Measurements from ENCODE around the gene LTBP2. TPM values are rescaled to one million over a fixed set of nuclear protein-coding genes. Genes with fewer than 3 reads are reported as not detected.

Gene LTBP2
- polyA plus RNA-seq, 1 donor from 2014 or later, result 0.33 TPM

DNA sequence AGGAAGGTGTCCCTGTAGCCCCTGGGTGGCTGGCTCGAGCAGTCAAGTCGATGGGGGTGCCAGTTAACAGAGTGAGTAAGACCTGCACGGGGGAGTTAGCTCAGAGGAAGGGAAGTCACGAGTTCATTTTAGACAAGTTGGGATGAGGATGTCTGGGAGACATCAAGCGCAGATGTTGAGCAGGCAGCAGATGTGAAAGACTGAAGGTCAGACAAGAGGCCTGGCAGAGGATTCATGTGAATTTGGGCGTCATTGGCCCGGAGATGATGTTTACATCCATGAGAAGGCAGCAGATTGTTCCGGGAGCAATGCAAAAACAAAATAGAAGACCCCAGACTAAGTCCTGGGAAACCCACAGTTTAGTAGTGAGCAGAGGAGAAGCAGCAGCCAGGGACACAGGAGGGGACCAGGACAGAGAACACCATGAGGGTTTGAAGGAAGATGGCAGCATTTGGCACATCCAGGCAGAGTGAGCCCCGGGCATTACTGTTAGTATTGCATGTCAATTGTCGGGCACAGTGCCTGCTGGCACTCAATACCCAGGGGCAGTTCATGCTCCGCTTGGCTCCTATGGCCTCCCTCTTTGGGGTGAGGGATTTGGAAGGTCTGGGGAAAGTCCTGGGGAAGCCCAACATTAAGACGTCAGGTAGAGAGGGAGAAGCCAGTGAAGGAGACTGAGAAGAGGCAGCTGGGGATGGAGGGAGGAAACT is 15.1 kb downstream of the LTBP2 start:
- TF ChIP-seq MXI1 (conservative IDR thresholded peaks at IDR 0.05; ENCODE audit: poor library complexity, severe bottlenecking) (no peak), EZH2 (IDR thresholded peaks at IDR 0.05; ENCODE audit: borderline replicate concordance, insufficient read depth, low read length, poor library complexity, severe bottlenecking) (no peak), TAF1 (IDR thresholded peaks at IDR 0.05; ENCODE audit: low read depth) (no peak), EP300 (conservative IDR thresholded peaks at IDR 0.05; ENCODE audit: poor library complexity, severe bottlenecking) (no peak), POLR2AphosphoS5 (IDR thresholded peaks at IDR 0.05) (no peak), SMC3 (conservative IDR thresholded peaks at IDR 0.05; ENCODE audit: poor library complexity) (no peak), RAD21 (conservative IDR thresholded peaks at IDR 0.05) (no peak)
- TF ChIP-seq, protein P1, sequence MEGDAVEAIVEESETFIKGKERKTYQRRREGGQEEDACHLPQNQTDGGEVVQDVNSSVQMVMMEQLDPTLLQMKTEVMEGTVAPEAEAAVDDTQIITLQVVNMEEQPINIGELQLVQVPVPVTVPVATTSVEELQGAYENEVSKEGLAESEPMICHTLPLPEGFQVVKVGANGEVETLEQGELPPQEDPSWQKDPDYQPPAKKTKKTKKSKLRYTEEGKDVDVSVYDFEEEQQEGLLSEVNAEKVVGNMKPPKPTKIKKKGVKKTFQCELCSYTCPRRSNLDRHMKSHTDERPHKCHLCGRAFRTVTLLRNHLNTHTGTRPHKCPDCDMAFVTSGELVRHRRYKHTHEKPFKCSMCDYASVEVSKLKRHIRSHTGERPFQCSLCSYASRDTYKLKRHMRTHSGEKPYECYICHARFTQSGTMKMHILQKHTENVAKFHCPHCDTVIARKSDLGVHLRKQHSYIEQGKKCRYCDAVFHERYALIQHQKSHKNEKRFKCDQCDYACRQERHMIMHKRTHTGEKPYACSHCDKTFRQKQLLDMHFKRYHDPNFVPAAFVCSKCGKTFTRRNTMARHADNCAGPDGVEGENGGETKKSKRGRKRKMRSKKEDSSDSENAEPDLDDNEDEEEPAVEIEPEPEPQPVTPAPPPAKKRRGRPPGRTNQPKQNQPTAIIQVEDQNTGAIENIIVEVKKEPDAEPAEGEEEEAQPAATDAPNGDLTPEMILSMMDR (IDR thresholded peaks at IDR 0.05; ENCODE audit: poor library complexity, severe bottlenecking), result no peak
- TF ChIP-seq, protein P2, sequence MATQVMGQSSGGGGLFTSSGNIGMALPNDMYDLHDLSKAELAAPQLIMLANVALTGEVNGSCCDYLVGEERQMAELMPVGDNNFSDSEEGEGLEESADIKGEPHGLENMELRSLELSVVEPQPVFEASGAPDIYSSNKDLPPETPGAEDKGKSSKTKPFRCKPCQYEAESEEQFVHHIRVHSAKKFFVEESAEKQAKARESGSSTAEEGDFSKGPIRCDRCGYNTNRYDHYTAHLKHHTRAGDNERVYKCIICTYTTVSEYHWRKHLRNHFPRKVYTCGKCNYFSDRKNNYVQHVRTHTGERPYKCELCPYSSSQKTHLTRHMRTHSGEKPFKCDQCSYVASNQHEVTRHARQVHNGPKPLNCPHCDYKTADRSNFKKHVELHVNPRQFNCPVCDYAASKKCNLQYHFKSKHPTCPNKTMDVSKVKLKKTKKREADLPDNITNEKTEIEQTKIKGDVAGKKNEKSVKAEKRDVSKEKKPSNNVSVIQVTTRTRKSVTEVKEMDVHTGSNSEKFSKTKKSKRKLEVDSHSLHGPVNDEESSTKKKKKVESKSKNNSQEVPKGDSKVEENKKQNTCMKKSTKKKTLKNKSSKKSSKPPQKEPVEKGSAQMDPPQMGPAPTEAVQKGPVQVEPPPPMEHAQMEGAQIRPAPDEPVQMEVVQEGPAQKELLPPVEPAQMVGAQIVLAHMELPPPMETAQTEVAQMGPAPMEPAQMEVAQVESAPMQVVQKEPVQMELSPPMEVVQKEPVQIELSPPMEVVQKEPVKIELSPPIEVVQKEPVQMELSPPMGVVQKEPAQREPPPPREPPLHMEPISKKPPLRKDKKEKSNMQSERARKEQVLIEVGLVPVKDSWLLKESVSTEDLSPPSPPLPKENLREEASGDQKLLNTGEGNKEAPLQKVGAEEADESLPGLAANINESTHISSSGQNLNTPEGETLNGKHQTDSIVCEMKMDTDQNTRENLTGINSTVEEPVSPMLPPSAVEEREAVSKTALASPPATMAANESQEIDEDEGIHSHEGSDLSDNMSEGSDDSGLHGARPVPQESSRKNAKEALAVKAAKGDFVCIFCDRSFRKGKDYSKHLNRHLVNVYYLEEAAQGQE (IDR thresholded peaks at IDR 0.05; ENCODE audit: borderline replicate concordance), result no peak
- H3K79me2 ChIP-seq (replicated peaks; ENCODE audit: insufficient read depth, low read length), result no peaks in the 10 kb centered on the region

DNA sequence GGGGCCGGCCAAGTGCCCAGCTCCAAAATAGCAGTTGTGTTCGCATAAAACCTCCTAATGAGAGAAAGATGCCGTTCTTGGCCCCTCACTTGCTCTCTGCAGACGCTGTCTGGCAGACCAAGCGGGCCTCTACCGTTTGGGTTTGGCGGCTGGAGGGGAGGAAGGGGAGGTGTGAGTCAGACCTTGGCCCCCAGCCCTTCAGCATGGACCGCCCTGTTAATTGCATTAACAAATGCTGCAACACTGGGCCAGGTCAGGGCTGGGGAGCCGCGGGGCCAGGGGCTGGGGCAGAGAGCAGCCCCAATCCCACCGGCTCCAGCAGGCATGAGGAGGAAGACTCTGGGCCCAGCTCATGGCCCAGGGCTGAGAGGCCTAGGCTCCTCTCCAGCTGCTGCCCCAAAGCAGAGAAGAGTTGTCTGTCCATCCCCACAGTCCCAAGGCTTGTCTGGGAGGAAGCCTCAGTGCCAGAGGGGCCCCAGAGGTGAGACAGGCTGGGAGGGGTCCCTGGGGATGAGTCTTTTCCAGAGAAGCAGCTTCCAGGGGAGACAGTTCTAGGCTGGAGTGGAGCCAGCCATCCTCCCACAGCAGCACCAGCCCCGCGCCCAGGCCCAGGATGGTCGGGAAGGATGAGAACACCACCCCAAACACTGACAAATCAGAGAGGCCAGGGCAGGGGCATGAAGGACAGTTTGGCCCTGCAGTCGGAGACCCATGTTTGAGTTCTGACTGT is 16.9 kb downstream of the LTBP2 start:
- no peaks in the 10 kb centered on the region for H3K9me3 ChIP-seq (ENCODE audit: low read length)
- no peaks in the 10 kb centered on the region for H3K27me3 ChIP-seq (ENCODE audit: insufficient read depth, low read depth, low read length)
- no peaks in the 10 kb centered on the region for H3F3A ChIP-seq (ENCODE audit: insufficient read depth, low read length, poor library complexity, severe bottlenecking)
- H4K20me1 ChIP-seq (ENCODE audit: insufficient read depth), result no peaks in the 10 kb centered on the region
- H3K79me2 ChIP-seq (replicated peaks; ENCODE audit: insufficient read depth, low read length), result no peaks in the 10 kb centered on the region
- TF ChIP-seq MXI1 (conservative IDR thresholded peaks at IDR 0.05; ENCODE audit: poor library complexity, severe bottlenecking) (no peak), EZH2 (IDR thresholded peaks at IDR 0.05; ENCODE audit: borderline replicate concordance, insufficient read depth, low read length, poor library complexity, severe bottlenecking) (no peak), SMC3 (conservative IDR thresholded peaks at IDR 0.05; ENCODE audit: poor library complexity) (no peak), RAD21 (conservative IDR thresholded peaks at IDR 0.05) (no peak), TAF1 (IDR thresholded peaks at IDR 0.05; ENCODE audit: low read depth) (no peak), POLR2AphosphoS5 (IDR thresholded peaks at IDR 0.05) (no peak), EP300 (conservative IDR thresholded peaks at IDR 0.05; ENCODE audit: poor library complexity, severe bottlenecking) (no peak)
- TF ChIP-seq, protein P2 (IDR thresholded peaks at IDR 0.05; ENCODE audit: borderline replicate concordance), result no peak
- TF ChIP-seq, protein P1 (IDR thresholded peaks at IDR 0.05; ENCODE audit: poor library complexity, severe bottlenecking), result no peak
- no peak overlapping the region for H3K27ac ChIP-seq (ENCODE audit: low read length)
- H3K9ac ChIP-seq (ENCODE audit: low read length), result no peak overlapping the region
- H3K36me3 ChIP-seq (ENCODE audit: insufficient read depth, low read length), result no peaks in the 10 kb centered on the region
- H3K4me3 ChIP-seq (ENCODE audit: low read length), result no peak overlapping the region
- no peak overlapping the region for H2AFZ ChIP-seq (ENCODE audit: low read depth, low read length)
- no peaks in the 10 kb centered on the region for H3K9me2 ChIP-seq (ENCODE audit: insufficient read depth, low read length)
- no peak overlapping the region for H3K4me2 ChIP-seq (ENCODE audit: low read length)

More for the DNA sequence above, 15.1 kb downstream of the LTBP2 start:
- Histone ChIP-seq H3F3A (ENCODE audit: insufficient read depth, low read length, poor library complexity, severe bottlenecking) (no peaks in the 10 kb centered on the region), H3K4me3 (ENCODE audit: low read length) (no peak overlapping the region), H2AFZ (ENCODE audit: low read depth, low read length) (no peak overlapping the region), H3K9me2 (ENCODE audit: insufficient read depth, low read length) (no peaks in the 10 kb centered on the region), H3K4me2 (ENCODE audit: low read length) (no peak overlapping the region), H3K36me3 (ENCODE audit: insufficient read depth, low read length) (no peaks in the 10 kb centered on the region), H3K9ac (ENCODE audit: low read length) (no peak overlapping the region), H4K20me1 (ENCODE audit: insufficient read depth) (no peaks in the 10 kb centered on the region), H3K27ac (ENCODE audit: low read length) (no peak overlapping the region), H3K9me3 (ENCODE audit: low read length) (no peaks in the 10 kb centered on the region), H3K27me3 (ENCODE audit: insufficient read depth, low read depth, low read length) (no peaks in the 10 kb centered on the region)

Data from neural cell (in vitro differentiated cells).